ENCODE data around the gene PARD3B. TPM values are rescaled to one million over a fixed set of nuclear protein-coding genes. Genes with fewer than 3 reads are reported as not detected.

The PARD3B gene
- total and polyA plus RNA-seq, 8 donors = 1.8 to 42.6 (median 15.1) TPM

- WGBS, 5 donors = 55 to 78% (median 61%) methylated on average over 3 of the region's 3 CpGs
- H3K27ac ChIP-seq = no peak overlapping the region
- no peaks in the 10 kb centered on the region for H3K4me1 ChIP-seq
- no peaks in the 10 kb centered on the region for H3K27me3 ChIP-seq
- no peaks in the 10 kb centered on the region for H3K9me3 ChIP-seq
- H3K4me3 ChIP-seq = no peak overlapping the region
- DNase-seq = no peak
- TF ChIP-seq EP300 (IDR thresholded peaks at IDR 0.05) (no peak), POLR2AphosphoS5 (IDR thresholded peaks at IDR 0.05) (no peak), CTCF (IDR thresholded peaks at IDR 0.05) (no peak), POLR2A (IDR thresholded peaks at IDR 0.05) (no peak)
- intact Hi-C loops (cut with DNase I; ENCODE audit: low total_unique reads) = no loop called here
- no peaks in the 10 kb centered on the region for H3K36me3 ChIP-seq
Observed at GRCh38 chr2:204635478-204635877, 90.2 kb downstream of the PARD3B start.

GRCh38 chr2:204638471-204639194 is 93.4 kb downstream of the PARD3B start:
- TF ChIP-seq POLR2AphosphoS5 (IDR thresholded peaks at IDR 0.05) (no peak), EP300 (IDR thresholded peaks at IDR 0.05) (no peak), POLR2A (IDR thresholded peaks at IDR 0.05) (no peak), CTCF (IDR thresholded peaks at IDR 0.05) (no peak)
- H3K36me3 ChIP-seq = no peaks in the 10 kb centered on the region
- peaks cover 0 to 1% (median under 1%) of the 10 kb centered on the region in 4 donors for H3K4me1 ChIP-seq
- 88 to 93% (median 93%) methylated on average over 4 of the region's 4 CpGs for WGBS, 5 donors
- no peak for DNase-seq
- H3K27me3 ChIP-seq = no peaks in the 10 kb centered on the region
- intact Hi-C loops (cut with DNase I; ENCODE audit: low total_unique reads) = no loop called here
- H3K9me3 ChIP-seq = no peaks in the 10 kb centered on the region
- no peak overlapping the region for H3K4me3 ChIP-seq
- H3K27ac ChIP-seq = no peak overlapping the region

GRCh38 chr2:204643326-204643725 is 98.1 kb downstream of the PARD3B start:
- Histone ChIP-seq H3K27ac (no peak overlapping the region), H3K27me3 (no peaks in the 10 kb centered on the region), H3K4me1 (peaks cover 0 to 18% (median 8%) of the 10 kb centered on the region in 4 donors), H3K4me3 (no peak overlapping the region), H3K36me3 (no peaks in the 10 kb centered on the region), H3K9me3 (no peaks in the 10 kb centered on the region)
- DNase-seq = no peak
- no peak for TF ChIP-seq POLR2A (IDR thresholded peaks at IDR 0.05)
- no peak for TF ChIP-seq CTCF (IDR thresholded peaks at IDR 0.05)
- no peak for TF ChIP-seq EP300 (IDR thresholded peaks at IDR 0.05)
- TF ChIP-seq POLR2AphosphoS5 (IDR thresholded peaks at IDR 0.05) = no peak
- intact Hi-C loops (cut with DNase I; ENCODE audit: low total_unique reads) = no loop called here
- 69 to 89% (median 87%) methylated on average over 4 of the region's 4 CpGs for WGBS, 5 donors

GRCh38 chr2:204645018-204645773 is 99.9 kb downstream of the PARD3B start:
- Histone ChIP-seq H3K27ac (no peak overlapping the region), H3K4me1 (peaks cover 0 to 18% (median 8%) of the 10 kb centered on the region in 4 donors), H3K36me3 (no peaks in the 10 kb centered on the region), H3K9me3 (no peaks in the 10 kb centered on the region), H3K27me3 (no peaks in the 10 kb centered on the region), H3K4me3 (no peak overlapping the region)
- WGBS, 5 donors = 2 to 27% (median 11%) methylated on average over 1 of the region's 1 CpG
- no peak for DNase-seq
- no peak for TF ChIP-seq EP300 (IDR thresholded peaks at IDR 0.05)
- no peak for TF ChIP-seq POLR2AphosphoS5 (IDR thresholded peaks at IDR 0.05)
- no peak for TF ChIP-seq POLR2A (IDR thresholded peaks at IDR 0.05)
- TF ChIP-seq CTCF (IDR thresholded peaks at IDR 0.05) = no peak
- intact Hi-C loops (cut with DNase I; ENCODE audit: low total_unique reads) = no loop called here

Data from stomach (tissue), 9 donors.